HG02798 (cell line): Measurements from ENCODE around the gene KITLG.
"Not testable (repeated sequence)": the region's sequence is repeated elsewhere in the genome, so short reads cannot be mapped to it uniquely, and the experiment has no call there.

Experiments
- ATAC-seq: cut with Tn5 transposase; IDR thresholded peaks from one replicate; pipeline ENCODE4 v1.9.1; 2021; ENCODE audit warnings: mild to moderate bottlenecking; ENCODE audit not compliant: unreplicated experiment, poor library complexity

KITLG gene

DNA sequence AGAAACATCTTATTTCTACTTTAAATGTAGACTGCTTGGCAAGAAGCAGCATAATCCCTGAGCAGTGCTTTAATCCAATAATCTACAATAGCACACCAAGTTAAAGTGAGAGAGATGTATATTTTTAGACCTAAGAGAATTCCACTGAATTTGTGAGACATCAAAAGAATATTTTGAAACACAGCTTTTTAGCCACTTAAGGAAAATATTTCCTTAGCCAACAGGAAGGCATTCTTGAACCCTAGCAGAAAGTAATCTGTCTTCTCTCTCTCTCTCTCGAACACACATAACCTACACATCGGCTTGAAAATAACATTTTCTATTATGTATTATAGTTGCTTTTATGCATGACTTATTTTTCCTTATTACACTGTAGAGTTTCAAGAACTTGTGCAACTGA is 34.0 kb downstream of the KITLG start:
- ATAC-seq = no peak

DNA sequence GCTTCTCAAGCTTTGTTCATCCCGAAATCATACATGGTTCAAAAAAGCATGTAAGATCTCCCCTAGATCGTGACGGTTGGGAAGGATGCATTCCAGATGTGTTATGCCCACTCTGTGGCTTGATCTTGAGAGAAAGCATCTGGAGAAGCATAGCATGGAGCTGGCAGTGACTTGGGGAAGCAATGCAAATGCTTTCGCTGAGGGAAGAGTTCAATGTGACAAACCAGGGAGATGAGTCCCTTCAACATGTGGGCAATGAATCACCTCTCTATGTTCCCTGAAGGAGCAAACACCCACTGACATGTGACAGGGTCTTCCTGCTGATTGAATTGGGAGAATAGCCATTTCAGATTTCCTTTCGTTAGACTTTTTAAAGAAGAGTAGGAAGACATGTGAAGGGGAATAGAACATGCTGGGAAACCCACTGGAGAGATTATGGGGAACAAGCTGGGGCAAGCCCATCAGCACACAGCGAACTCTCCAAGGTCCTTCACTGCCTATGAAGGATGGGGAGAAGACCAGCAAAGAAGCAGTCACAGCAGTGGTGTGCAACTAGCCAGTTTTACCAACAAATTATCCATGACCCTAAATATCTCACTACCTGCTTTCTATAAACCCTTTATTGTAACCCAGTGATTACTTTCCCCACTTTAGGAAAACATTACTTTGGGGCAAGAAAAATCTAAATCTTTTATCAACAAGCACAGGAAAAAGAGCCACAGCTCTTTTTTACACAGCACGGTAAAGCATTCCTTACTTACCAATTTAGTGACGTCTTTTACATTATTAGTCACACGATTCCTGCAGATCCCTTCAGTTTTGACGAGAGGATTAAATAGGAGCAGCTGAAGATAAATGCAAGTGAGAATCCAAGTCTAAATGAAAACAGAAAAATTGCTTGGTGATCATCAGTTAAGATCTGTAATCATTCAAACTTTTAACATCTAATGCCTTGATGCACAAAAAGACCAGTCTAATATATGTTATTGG is 35.0 kb downstream of the KITLG start:
- no peak for ATAC-seq

DNA sequence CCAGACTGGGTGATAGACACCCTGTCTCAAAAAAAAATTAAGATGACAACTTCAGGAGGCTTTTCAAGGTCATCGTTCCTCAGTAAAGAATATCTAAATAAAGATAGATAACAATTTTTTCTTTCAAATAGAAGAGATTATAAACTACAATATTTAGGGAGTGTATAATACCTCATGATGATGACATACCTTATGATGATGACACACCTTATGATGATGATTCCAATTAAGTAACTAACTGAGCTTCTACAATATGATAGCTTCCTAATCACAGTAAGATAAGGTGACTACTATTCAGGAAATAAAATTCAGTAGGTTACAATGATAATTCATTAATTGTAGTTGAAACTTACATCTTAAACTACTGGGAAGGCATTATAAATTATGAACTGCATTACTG is 40.4 kb downstream of the KITLG start:
- no peak for ATAC-seq

DNA sequence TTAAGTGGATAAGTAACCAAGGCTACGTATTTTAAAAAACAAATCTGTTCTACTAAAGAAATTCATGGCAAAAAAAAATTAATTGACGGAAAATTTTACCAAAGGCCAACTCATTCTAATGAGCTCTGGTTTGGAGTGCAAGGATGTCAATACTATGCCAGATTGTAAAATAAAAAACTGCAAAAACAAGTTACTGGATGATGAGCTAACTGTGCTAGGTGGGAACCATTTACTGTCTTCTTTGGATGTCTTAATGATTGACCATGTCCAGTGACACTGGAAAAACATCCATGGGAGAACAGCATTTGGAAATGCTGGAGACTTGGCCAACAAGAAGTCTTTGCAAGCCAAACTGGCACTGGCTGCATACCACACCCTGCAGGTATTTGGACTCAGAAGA is 41.6 kb downstream of the KITLG start:
- no peak for ATAC-seq

DNA sequence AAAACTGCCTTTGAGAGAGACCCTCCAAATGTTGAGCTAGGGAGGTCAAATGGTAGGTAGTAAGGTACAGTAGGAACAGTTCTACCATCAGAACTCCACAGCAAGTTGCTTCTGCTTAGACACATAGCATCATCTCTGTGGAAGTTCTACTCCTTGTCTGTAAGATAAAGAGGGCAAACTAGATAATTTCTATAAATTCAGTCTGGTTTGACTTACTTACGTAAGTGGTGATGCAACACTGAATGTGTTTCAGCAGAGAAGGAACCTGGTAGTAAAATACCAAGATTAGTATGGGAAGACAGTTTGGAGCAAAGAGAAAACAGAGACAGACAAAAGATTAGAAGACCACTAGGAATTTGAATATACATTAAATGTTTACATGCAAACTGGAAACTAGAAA is 42.0 kb downstream of the KITLG start:
- no peak for ATAC-seq

DNA sequence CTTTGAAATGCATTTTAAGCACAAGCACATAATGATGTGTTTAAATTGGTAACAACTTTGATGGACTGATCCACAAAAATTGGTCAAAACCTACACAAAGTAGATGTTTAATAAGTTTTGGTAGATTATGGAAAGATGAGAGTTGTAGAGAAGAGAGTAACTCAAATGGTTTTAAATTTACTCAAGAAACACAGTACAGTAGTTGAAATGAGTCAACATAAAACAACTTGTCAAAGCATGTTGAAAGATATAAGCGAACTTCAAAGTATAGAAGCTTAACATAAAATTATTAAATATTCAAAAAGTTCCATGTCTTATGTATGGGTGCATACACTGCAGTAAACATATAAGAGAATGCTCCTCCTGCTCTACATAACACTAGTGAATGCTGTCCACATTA is 49.4 kb downstream of the KITLG start:
- no peak for ATAC-seq

DNA sequence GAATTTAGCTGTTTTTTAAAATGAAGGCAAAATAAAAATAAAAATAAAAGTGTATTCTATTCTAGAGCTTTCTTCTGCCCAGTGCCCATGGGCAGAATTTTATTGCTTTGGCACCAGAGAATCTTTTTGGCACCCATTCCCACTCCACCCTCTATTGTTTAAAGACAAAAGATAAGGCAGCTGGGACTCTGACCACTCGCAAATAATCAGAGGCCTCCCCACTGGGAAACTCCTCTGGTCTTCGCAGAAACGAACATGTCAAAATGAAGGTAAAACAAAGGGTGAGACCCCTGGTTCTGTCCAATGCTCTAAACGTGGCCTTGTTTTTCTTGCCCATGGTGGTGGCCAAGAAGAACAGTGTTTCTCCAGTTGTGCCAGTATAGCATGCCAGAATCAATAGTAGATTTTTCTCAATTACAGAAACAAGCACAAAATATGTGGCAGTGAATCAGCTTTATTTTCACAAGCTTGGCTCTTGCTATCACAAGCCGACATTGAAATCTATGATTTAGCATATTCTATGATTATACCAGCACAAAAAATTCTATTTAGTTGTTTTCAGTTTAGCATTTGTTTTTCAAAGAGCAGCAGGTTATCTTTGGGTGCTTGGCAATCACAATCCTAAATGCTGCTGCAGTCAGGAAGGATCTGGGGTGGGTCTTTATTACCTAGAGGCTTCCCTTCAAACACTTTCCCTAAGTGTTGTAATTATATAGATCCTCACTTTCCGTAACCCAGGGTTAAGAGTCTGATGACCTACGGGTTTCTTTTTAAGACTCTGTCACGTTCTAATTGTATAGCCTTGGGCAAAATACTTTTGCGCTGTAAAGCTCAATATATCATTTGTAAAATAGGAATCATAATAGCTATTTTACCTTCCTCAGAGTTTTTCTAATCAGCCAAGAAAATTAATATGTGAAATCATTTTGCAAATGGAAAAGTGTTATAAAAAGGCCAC is 50.5 kb downstream of the KITLG start:
- ATAC-seq = no peak

DNA sequence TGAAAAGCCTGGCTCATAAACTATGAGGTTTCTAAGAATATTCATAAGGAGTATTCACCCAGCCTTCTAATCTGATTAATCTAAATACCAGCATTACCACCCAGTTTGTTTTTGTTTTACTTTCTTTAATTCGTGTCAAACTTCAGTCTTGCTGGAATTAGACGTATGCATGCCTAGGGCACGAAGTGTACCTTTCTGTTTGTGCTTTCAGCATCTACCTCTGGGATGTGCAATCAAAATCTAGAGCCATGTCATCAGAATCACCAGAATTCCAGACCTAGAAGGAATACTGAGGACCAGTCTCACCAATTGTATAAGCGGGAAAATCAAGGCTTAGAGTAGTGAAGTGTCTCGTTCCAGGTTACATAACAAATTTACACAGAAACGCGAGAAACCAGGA is 57.3 kb downstream of the KITLG start:
- no peak for ATAC-seq

DNA sequence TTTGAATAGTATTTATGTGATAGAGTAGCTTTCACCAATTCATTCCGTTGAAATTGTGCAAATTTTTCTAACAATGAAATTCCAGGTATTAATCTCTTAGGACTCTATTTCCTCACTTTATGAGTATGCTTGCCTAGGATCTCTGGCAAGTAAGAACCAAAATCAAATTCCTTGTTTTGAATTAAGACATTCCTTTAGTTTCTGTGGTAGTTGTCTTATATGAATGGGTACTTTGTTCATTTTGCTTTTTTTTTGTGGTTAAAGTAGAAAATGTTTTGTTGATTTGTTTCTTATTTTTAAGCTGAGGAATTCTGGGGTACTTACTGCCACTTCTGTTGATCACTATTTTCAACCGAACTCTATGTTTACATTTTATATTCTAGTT is 59.8 kb downstream of the KITLG start:
- no peak for ATAC-seq

DNA sequence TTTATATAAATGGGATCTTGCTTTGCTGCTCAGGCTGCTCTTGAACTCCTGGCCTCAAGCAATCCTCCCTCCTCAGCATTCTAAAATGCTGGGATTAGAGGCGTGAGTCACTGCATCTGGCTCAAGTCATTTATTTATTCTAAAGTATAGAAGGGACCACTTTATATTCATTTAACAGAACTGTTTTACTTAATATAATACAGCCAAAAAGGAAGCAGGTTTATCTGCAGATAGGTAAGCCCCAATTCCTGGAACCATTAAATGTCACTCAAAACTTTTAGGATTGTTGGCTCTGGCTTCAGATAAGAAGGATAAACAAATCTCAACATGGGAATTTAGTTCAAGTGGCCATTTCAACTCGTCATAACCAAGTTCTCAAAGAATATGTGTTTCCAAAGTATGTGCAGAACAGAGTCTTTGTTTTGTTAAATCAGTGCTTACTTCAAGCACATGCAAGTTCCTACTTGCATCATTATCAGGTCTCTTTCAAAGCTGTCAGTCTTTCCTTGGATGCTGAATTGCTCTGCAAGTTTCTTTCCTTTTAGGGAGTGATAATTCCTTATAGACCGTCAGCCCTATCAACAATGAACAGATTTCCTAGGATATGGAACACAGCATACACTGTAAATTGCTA is 60.4 kb downstream of the KITLG start:
- ATAC-seq = no peak

DNA sequence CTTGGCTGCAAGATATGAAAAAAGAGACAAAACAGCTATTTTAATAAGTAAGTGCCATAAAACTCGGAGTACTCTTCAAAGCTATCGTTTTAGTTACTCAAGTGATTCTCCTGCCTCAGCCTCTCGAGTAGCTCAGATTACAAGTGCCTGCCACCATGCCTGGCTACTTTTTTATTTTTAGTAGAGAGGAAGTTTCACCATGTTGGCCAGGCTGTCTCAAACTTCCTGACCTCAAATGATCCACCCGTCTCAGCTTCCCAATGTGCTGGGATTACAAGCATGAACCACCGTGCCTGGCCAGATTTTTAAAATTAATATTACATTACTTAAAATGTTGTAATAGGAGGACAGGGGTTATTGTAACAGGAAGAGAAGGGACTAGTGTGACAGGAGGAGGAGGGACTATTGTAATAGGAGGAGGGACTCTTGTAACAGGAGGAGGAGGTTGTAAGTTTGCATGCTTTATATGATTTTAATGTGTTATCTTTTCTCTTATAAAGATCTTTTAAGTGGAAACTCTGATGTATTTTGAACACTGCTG is 61.3 kb downstream of the KITLG start:
- no peak for ATAC-seq

DNA sequence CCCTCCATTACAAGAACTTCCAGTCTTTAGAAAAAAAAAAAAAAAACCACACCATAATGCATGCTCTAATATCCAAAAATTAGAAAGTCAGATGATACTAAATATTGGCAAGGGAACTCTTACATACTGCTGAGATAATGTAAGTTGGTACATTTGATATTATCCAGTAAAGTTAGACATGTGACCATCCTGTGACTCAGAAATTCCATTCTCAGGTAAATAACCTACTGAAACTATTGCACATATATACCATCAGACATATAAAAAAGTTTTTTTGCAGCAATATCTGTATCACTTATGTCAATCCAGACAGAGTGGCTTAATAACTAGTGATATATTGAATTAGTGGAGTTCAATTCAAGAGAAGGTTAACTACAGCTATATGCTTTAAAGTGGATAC is 63.5 kb downstream of the KITLG start:
- ATAC-seq = no peak

DNA sequence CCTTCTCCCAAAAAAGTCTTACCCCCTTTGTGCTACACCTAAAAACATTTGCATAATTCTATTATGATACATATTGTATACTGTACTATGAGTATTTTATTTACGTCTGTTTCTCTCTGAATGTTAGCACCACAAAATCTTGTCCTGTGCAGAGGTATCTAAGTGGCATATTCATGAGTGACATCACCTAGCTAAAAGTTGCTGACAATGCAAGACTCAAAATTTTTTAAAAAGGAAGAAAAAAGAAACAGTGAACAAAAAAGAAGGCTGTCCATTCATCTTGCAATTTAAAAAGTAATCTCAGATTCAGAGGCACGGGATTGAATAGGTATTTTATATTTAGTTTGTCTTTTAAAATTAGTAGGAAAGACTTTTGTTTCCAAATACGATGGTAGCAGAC is 69.4 kb downstream of the KITLG start:
- no peak for ATAC-seq

DNA sequence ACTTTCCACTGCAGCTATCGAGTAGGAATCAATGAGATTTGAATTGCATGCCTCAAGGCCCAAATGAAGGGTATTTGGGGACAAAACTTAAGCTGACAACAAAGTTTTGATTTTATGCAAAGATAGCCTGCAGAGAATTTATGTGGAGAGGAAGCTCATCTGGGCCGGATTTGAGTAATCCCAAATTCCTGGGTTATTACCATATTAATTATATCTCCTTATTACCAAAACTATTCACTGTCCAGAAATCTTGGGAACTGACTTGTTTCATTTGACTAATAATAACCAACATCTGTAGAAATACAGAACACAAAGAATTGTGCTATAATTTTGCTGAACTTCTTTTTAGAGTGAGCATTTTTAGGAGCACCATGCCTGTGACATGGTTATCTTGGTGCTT is 70.4 kb downstream of the KITLG start:
- no peak for ATAC-seq

DNA sequence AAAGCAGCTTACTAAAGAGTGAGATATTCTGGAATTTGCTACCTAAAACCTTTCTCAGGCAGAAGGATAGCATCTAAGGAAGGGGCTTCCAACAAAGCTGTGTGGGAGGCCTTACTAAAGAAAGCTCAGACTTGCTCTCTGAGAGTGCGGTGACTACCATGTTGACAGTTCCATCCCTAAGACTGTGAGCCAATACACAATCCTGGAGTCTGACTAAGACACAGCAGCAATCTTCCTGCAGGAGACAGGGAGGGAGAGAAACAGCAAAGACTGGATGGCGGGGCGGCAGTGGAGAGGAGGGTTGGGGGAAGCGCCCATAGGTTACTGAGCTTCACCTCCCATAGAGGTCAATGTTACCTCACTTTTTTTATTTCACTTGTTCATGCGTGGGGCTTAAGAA is 70.9 kb downstream of the KITLG start:
- no peak for ATAC-seq

DNA sequence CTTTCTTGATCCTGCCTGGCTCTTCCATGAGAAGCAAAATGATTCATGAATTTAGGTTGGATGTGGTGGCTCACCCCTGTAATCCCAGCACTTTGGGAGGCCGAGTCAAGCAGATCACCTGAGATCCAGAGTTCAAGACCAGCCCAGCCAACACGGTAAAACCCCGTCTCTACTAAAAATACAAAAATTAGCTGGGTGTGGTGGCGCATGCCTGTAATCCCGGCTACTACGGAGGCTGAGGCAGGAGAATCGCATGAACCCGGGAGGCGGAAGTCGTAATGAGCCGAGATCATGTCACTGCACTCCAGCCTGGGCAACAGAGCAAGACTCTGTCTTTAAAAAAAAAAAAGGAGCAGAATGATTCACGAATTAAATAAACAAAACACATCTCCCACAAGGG is 72.4 kb downstream of the KITLG start:
- ATAC-seq = not testable (repeated sequence)

DNA sequence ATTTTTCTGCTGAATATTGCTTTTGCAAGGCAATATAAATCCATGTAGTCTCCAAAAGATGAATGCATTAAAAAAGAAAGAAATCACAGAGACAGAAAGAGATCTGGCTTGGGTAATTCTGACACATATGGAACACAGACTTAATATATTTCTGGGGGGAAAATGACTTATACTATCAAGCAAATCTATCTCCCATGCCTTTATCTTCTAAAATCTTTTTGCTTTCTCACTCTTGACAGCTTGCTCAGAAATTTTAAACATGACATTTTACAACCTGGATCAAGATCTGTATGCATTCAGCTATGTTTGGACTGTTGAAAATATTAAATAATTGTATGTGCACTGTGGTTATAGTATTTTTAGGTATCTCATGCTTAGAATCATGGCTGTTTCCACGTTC is 73.0 kb downstream of the KITLG start:
- ATAC-seq = no peak

DNA sequence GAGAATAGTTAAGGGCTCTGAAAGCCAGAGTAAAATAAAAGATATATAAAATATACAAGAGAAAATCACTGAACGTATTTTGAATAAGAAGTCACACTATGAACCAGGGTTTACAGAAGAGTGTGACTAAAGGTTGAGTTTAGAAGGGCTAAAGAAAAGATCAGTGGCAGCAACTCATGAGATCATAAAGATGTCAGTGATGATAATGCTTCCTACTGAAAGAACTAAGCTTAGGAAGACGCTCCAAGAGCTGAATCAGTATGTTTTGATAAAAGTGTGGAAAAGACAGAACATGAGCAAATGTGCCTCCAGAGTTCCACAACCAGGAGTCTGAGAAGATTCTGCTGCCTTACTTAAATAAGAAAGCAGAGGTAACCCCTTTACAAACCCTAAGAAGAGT is 74.6 kb downstream of the KITLG start:
- ATAC-seq = no peak

DNA sequence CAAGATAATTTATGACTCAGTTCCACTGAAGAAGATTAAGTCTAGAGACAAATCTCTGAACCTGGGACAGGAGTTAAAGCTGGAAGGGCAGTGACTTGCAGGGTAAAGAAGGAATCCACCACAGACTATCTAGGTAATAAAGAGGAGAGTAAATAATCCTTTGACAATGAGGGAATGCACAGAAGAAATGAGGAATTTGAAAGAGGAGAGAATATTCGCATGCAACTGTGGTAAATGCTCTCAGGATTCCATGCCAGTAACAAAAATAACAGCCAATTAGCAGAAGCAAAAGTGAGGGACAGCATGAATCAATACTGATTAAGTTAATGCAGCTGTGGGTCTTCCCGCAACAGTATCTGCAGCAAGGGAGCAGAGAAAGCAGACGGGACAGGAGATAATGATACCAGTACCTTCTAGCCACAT is 77.0 kb downstream of the KITLG start:
- no peak for ATAC-seq
